ENCODE data around the gene ZNF273. TPM values are rescaled to one million over a fixed set of nuclear protein-coding genes. Genes with fewer than 3 reads are reported as not detected.

The ZNF273 gene
- total RNA-seq (2021; ENCODE audit: unreplicated experiment) (6.6 TPM), Bru-seq, nascent RNA (percentile 65 among the genes with signal in this experiment), BruChase-seq, experiment 1, labeled RNA remaining after a 6-hour chase (percentile 57 among the genes with signal in this experiment), BruChase-seq, experiment 2, labeled RNA remaining after a 2-hour chase (percentile 64 among the genes with signal in this experiment)
- 1.5 and 2.2 TPM in 2 replicates for polyA plus RNA-seq (2012)
- long read RNA-seq, partial matches to known transcripts, result 0 of 12 reads
- long read RNA-seq, other reads (novel, unspliced or antisense), result 4 of 12 reads

DNA sequence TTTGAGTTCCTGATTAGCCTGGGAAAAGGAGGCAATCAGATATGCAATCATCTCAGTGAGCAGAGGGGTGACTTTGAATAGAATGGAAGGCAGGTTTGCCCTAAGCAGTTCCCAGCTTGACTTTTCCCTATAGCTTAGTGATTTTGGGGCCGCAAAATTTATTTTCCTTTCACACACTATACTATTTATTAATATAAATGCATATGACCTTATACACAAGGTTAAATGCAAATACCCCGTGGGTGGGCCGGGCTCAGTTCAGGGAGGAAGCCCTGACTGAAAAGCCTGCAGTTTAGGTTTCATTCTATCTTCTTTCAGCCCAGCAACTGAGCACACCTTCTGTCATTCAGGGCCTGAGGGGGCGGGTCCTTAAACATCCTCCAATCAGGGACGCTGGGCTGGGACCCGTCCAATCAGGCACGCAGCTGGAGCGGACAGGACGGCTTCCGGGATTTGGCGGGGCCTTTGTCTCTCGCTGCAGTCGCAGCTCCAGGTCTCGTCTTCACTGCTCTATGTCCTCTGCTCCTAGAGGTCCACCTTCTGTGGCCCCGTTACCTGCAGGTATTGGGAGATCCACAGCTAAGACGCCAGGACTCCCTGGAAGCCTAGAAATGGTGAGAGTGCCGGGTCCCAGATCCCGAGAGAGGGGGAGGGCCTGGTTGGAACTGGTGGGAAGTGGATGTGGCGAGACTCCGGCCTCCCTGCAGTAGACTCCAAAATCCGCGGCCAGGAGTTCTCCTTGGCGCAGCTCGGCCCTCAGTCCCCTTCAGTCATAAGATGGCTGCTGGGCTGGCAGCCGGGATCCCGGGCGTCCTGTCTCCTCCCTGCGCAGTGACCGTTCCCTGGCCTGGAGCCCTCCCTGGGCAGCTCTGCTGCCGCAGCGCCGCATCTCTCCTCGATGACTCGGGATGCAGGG is at the start of gene ZNF273:
Gene ZNF273, plus strand, starts transcription at position 468 of the 916 bp plus-strand sequence. Its CDS starts 45 bp downstream, at position 513.
- BruUV-seq (replicated peaks), result TSS peak; percentile 50
- Histone ChIP-seq H3K9me3 (ENCODE audit: control insufficient read depth in 1 of 2, insufficient read depth in 1 of 2, low read depth in 1 of 2, low read length in 2 of 2) (no peaks in the 10 kb centered on the region), H3K27me3 (ENCODE audit: insufficient read depth, low read length) (no peaks in the 10 kb centered on the region), H3K4me3 (replicated peaks in 1 of 2; ENCODE audit: low read depth in 1 of 2, low read length in 2 of 2) (peak within 1 kb of the TSS; percentile 72 to 86), H2AFZ (ENCODE audit: low read depth, low read length, poor library complexity, severe bottlenecking) (peak within 1 kb of the TSS; percentile 68), H3K4me1 (ENCODE audit: control insufficient read depth in 1 of 2, insufficient read depth in 2 of 2, low read length in 2 of 2) (peaks cover 3 to 14% of the 10 kb centered on the region in 2 experiments; a peak in 3 of 4 replicates), H4K20me1 (ENCODE audit: insufficient read depth) (no peaks in the 10 kb centered on the region), H3K9me2 (ENCODE audit: insufficient read depth) (no peaks in the 10 kb centered on the region), H3K4me2 (ENCODE audit: low read length) (peak within 1 kb of the TSS; percentile 86), H3K9ac (ENCODE audit: low read length) (peak within 1 kb of the TSS; percentile 69), H3K27ac (ENCODE audit: low read depth, low read length) (peak within 1 kb of the TSS; percentile 44), H3K36me3 (ENCODE audit: control insufficient read depth in 1 of 2, insufficient read depth in 2 of 2, low read length in 2 of 2) (no peaks in the 10 kb centered on the region), H3K79me2 (ENCODE audit: insufficient read depth, low read length) (peaks cover 48% of the 10 kb centered on the region)
- RAD21 ChIA-PET (ENCODE audit: low non-redundant PET in 1 of 2, low total read pairs in 2 of 2, uncharacterized antibody in 2 of 2, unreplicated experiment in 2 of 2), result no interaction called here
- POLR2A ChIA-PET, result no interaction called here
- ATAC-seq (peak; percentile 99), DNase-seq (ENCODE audit: low read depth, low spot score) (peak; percentile 80)
- intact Hi-C loops (cut with micrococcal nuclease), result loop anchor here (2.0 kb wide), 1 partner anchor 236 kb away; the partner anchor contains the start of gene ZNF107
- CTCF ChIA-PET, result no interaction called here
- TF ChIP-seq YY1 (IDR thresholded peaks at IDR 0.05; ENCODE audit: extremely low read depth, insufficient replicate concordance, low read depth, low read length), result no peak
- peak; percentile 46; the same call in 1 of the 2 replicates for TF ChIP-seq SIN3A (IDR thresholded peaks at IDR 0.05; ENCODE audit: low read depth)
- TF ChIP-seq, protein P1, sequence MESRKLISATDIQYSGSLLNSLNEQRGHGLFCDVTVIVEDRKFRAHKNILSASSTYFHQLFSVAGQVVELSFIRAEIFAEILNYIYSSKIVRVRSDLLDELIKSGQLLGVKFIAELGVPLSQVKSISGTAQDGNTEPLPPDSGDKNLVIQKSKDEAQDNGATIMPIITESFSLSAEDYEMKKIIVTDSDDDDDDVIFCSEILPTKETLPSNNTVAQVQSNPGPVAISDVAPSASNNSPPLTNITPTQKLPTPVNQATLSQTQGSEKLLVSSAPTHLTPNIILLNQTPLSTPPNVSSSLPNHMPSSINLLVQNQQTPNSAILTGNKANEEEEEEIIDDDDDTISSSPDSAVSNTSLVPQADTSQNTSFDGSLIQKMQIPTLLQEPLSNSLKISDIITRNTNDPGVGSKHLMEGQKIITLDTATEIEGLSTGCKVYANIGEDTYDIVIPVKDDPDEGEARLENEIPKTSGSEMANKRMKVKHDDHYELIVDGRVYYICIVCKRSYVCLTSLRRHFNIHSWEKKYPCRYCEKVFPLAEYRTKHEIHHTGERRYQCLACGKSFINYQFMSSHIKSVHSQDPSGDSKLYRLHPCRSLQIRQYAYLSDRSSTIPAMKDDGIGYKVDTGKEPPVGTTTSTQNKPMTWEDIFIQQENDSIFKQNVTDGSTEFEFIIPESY (IDR thresholded peaks at IDR 0.05; ENCODE audit: extremely low read depth, insufficient replicate concordance, low read length), result no peak
- TF ChIP-seq, protein P2, sequence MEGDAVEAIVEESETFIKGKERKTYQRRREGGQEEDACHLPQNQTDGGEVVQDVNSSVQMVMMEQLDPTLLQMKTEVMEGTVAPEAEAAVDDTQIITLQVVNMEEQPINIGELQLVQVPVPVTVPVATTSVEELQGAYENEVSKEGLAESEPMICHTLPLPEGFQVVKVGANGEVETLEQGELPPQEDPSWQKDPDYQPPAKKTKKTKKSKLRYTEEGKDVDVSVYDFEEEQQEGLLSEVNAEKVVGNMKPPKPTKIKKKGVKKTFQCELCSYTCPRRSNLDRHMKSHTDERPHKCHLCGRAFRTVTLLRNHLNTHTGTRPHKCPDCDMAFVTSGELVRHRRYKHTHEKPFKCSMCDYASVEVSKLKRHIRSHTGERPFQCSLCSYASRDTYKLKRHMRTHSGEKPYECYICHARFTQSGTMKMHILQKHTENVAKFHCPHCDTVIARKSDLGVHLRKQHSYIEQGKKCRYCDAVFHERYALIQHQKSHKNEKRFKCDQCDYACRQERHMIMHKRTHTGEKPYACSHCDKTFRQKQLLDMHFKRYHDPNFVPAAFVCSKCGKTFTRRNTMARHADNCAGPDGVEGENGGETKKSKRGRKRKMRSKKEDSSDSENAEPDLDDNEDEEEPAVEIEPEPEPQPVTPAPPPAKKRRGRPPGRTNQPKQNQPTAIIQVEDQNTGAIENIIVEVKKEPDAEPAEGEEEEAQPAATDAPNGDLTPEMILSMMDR (IDR thresholded peaks at IDR 0.05 in 2 of 3, conservative IDR thresholded peaks at IDR 0.05 in 1 of 3; ENCODE audit: borderline replicate concordance in 1 of 3, insufficient read depth in 1 of 3, low read depth in 2 of 3, low read length in 2 of 3), result no peak
- TF ChIP-seq EZH2phosphoT487 (IDR thresholded peaks at IDR 0.05; ENCODE audit: borderline replicate concordance), result no peak
- no peak for TF ChIP-seq JUND (IDR thresholded peaks at IDR 0.05)
- TF ChIP-seq EGR1 (IDR thresholded peaks at IDR 0.05; ENCODE audit: low read depth), result no peak
- no peak for TF ChIP-seq EZH2 (IDR thresholded peaks at IDR 0.05)
- TF ChIP-seq RAD21 (IDR thresholded peaks at IDR 0.05; ENCODE audit: low read depth), result no peak
- TF ChIP-seq ELF1 (IDR thresholded peaks at IDR 0.05; ENCODE audit: borderline replicate concordance, low read depth), result peak; percentile 73
- peak; percentile 55; the same call in 1 of the 2 replicates for TF ChIP-seq SP1 (IDR thresholded peaks at IDR 0.05; ENCODE audit: low read depth)
- TF ChIP-seq POLR2AphosphoS5 (IDR thresholded peaks at IDR 0.05; ENCODE audit: low read depth, low read length), result peak; percentile 69
- TF ChIP-seq SRF (IDR thresholded peaks at IDR 0.05; ENCODE audit: low read depth), result no peak
- peak; percentile 48 for TF ChIP-seq TCF7L2 (IDR thresholded peaks at IDR 0.05; ENCODE audit: borderline replicate concordance, extremely low read depth, insufficient read depth, insufficient read length)
- no peak for TF ChIP-seq CBX3 (IDR thresholded peaks at IDR 0.05; ENCODE audit: low read depth)
- no peak for TF ChIP-seq CEBPB (IDR thresholded peaks at IDR 0.05; ENCODE audit: low read depth)
- TF ChIP-seq, protein P3, sequence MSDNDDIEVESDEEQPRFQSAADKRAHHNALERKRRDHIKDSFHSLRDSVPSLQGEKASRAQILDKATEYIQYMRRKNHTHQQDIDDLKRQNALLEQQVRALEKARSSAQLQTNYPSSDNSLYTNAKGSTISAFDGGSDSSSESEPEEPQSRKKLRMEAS (IDR thresholded peaks at IDR 0.05), result no peak
